NOMO-1 treated with dmso at 0.1 percent for 144 hours (cell line): Measurements from ENCODE around the gene PRSS27.

Source experiments
- DNase-seq: peaks from one replicate; lab custom pipeline; 2025; ENCODE audit not compliant: unreplicated experiment; lab: John Stamatoyannopoulos, UW

Gene PRSS27

DNA sequence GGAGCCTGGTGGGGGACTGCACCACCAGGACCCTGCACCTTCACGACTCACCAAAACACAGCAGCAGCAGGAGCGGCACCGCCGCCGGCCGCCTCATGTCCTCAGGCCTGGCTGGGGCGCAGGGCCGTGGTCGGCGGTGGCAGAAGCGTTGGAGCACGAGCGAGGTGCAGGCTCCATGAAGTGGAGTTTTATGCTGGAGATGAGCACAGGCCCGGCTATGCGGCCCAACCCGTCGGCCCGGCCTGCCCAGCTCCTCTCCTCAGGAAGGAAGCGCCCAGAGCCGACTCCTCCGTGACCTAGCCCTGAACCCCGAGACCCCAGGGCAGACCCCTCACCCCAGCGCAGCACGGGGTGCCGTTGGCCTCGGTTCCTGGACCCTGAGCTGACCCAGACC, at the start of gene PRSS27:
Gene PRSS27, minus strand, starts transcription at position 161 of the 394 bp plus-strand sequence. Its CDS starts 64 bp downstream, at position 97.
- DNase-seq, result no peak

DNA sequence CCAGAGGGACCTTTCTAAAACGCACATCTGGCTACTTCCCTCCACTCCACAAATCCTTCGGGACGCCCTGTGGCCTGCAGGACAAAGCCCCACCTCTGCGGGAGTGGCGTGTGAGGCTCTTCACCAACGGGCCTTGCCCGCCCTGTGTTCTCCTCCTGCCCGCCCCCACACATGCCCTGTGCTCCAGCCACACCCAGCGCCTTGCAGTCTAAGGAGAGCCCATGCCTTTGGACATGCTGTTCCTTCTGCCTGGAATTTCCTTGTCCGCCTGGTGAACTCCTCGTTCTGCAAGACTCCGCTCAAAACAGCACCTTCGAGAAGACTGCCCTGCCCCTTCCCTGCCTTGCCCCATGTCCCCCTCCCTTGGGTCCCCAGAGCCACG, 49.6 kb upstream of the PRSS27 start:
- no peak for DNase-seq

DNA sequence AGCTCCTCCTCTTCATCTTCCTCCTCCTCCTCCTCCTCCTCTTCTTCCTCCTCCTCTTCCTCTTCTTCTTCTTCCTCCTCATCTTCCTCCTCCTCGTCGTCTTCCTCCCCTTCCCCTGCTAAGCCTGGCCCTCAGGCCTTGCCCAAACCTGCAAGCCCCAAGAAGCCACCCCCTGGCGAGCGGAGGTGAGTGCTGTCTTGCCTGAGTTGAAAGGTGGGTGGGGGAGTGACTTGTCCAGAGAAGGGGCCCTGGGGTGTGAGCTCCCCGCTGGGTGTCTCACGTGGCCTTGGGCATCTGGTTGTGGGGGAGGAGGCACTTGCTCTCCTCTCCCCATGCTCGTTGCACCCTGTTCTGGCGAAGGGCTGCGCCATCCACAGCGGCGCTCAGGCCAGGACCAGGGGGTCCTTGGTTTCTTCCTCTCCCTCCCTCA, 49.1 kb upstream of the PRSS27 start:
- DNase-seq, result no peak

DNA sequence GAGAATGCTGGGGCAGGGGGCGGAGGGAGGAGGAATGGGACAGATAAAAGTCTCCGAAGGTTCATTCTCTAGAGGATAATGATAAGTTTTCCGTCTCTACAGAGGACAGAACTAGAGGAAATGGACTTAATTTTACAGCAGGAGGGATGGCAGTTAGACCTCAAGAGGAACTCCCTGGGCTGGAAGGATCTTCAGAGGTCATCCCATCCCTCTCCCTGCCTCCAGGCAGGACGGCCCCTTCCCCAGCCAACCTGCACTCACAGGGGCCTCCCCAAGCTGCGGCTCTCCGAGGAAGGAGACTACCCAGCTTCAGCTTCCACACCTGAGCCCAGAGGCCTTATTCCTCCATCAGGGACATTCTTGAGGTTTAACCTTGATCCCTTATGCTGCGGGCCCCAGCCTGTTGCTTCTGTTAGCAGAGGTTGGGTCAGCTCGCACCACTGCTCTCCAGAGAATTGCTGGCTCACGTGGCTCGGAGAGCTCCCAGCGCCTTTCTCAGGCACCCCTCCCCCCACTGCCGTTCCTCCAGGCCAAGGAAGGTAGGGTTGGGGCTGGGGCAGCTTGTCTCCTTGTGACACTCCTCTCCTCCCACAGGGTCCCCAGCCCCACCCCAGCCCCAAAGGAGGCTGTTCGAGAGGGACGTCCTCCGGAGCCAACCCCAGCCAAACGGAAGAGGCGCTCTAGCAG, 48.5 kb upstream of the PRSS27 start:
- no peak for DNase-seq

DNA sequence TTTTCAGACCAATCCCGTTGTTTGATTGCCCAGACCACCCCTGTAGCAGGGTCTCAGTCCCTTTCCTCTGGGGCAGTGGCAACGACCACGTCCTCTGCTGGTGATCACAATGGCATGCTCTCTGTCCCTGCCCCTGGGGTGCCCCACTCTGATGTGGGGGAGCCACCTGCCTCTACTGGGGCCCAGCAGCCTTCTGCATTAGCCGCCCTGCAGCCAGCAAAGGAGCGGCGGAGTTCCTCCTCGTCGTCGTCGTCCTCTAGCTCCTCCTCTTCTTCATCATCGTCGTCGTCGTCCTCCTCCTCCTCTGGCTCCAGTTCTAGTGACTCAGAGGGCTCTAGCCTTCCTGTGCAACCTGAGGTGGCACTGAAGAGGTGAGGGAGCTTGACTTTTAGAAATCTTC, 47.9 kb upstream of the PRSS27 start:
- DNase-seq, result no peak

DNA sequence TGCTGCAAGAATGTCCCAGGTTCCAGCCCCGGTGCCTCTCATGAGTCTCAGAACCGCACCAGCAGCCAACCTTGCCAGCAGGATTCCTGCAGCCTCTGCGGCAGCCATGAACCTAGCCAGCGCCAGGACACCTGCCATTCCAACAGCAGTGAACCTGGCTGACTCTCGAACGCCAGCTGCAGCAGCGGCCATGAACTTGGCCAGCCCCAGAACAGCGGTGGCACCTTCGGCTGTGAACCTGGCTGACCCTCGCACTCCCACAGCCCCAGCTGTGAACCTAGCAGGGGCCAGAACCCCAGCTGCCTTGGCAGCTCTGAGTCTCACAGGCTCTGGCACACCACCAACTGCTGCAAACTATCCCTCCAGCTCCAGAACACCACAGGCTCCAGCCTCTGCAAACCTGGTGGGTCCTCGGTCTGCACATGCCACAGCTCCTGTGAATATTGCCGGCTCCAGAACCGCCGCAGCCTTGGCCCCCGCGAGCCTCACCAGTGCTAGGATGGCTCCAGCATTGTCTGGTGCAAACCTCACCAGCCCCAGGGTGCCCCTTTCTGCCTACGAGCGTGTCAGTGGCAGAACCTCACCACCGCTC, 47.2 kb upstream of the PRSS27 start:
- DNase-seq, result no peak

DNA sequence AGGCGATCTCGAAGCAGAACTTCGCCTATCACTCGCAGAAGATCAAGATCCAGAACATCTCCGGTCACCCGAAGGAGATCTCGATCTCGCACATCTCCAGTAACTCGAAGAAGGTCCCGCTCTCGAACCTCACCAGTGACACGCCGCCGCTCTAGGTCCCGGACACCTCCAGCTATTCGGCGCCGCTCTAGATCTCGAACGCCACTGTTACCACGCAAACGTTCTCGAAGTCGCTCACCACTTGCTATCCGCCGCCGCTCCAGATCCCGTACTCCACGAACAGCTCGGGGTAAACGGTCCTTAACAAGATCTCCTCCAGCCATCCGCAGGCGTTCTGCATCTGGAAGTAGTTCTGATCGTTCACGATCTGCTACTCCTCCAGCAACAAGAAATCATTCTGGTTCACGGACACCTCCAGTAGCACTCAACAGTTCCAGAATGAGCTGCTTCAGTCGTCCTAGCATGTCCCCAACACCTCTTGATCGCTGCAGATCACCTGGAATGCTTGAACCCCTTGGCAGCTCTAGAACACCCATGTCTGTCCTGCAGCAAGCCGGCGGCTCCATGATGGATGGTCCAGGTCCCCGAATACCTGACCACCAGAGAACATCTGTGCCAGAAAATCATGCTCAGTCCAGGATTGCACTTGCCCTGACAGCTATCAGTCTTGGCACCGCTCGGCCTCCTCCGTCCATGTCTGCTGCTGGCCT, 46.6 kb upstream of the PRSS27 start:
- DNase-seq, result no peak

DNA sequence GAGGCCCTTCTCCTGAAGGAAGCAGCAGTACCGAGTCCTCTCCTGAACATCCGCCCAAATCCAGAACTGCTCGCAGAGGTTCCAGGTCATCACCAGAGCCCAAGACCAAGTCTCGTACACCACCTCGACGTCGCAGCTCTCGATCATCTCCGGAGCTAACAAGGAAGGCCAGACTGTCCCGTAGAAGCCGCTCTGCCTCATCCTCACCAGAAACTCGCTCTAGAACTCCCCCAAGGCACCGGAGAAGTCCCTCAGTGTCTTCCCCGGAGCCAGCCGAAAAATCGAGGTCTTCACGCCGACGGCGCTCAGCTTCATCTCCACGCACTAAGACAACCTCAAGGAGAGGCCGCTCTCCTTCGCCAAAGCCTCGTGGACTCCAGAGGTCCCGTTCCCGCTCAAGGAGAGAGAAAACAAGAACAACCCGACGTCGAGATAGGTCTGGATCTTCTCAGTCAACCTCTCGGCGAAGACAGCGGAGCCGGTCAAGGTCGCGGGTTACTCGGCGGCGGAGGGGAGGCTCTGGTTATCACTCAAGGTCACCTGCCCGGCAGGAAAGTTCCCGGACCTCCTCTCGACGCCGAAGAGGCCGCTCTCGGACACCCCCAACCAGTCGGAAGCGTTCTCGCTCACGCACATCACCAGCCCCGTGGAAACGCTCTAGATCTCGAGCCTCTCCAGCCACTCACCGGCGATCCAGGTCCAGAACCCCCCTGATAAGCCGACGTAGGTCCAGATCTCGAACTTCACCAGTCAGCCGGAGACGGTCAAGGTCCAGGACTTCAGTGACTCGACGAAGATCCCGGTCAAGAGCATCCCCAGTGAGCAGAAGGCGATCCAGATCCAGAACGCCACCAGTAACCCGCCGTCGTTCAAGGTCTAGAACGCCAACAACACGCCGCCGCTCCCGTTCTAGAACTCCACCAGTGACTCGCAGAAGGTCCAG, 45.7 kb upstream of the PRSS27 start:
- DNase-seq, result no peak

DNA sequence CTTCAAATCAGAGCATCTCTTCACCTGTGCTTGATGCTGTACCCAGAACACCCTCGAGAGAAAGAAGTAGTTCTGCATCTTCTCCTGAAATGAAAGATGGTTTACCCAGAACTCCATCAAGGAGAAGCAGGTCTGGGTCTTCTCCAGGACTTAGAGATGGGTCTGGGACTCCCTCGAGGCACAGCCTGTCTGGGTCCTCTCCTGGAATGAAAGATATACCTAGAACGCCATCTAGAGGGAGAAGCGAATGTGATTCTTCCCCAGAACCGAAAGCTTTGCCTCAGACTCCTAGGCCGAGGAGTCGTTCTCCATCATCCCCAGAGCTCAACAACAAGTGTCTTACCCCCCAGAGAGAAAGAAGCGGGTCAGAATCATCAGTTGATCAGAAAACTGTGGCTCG, 44.7 kb upstream of the PRSS27 start:
- no peak for DNase-seq

DNA sequence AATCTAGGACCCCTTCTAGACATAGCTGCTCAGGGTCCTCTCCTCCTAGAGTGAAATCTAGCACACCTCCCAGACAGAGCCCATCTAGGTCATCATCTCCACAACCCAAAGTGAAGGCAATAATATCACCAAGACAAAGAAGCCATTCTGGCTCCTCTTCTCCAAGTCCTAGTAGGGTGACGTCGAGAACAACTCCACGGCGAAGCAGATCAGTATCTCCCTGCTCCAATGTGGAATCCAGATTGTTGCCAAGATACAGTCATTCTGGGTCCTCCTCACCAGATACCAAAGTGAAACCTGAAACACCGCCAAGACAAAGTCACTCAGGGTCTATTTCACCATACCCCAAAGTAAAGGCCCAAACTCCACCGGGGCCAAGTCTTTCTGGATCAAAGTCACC, 43.1 kb upstream of the PRSS27 start:
- no peak for DNase-seq

DNA sequence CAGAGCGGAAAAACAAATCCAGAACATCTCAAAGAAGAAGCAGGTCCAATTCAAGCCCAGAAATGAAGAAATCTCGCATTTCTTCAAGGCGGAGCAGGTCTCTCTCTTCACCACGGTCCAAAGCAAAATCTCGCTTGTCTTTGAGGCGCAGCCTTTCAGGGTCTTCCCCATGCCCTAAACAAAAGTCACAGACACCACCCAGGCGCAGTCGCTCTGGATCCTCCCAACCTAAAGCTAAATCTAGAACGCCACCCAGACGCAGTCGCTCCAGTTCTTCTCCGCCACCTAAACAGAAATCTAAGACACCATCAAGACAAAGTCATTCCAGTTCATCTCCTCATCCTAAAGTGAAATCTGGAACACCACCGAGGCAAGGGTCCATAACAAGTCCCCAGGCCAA, 42.7 kb upstream of the PRSS27 start:
- DNase-seq, result no peak

DNA sequence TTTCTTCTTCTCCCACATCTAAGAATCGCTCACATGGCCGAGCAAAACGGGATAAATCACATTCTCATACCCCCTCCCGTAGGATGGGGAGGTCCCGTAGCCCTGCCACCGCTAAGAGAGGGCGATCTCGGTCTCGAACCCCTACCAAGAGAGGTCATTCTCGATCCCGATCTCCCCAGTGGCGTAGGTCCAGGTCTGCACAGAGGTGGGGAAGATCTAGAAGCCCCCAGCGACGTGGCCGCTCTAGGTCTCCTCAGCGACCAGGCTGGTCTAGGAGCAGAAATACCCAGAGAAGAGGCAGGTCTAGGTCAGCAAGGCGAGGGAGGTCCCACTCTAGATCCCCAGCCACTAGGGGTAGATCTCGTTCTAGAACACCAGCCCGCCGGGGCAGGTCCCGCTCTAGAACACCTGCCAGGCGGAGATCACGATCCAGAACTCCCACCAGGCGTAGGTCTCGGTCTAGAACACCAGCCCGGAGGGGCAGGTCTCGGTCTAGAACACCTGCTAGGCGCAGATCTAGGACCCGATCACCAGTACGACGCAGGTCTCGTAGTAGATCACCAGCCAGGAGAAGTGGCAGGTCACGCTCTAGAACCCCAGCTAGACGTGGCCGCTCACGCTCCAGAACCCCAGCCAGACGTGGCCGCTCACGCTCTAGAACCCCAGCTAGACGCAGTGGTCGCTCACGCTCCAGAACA, 42.0 kb upstream of the PRSS27 start:
- DNase-seq, result no peak

DNA sequence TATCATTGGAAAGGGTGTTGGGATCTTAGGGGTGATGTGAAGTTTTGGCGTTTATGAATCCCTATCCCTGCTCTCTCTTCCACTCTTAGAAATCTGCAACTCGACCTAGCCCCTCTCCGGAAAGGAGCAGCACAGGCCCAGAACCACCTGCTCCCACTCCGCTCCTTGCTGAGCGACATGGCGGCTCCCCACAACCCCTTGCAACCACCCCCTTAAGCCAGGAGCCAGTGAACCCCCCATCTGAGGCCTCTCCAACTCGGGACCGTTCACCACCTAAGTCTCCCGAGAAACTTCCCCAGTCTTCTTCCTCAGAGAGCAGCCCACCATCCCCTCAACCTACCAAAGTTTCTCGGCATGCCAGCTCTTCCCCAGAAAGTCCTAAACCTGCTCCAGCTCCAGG, 41.4 kb upstream of the PRSS27 start:
- DNase-seq, result no peak

DNA sequence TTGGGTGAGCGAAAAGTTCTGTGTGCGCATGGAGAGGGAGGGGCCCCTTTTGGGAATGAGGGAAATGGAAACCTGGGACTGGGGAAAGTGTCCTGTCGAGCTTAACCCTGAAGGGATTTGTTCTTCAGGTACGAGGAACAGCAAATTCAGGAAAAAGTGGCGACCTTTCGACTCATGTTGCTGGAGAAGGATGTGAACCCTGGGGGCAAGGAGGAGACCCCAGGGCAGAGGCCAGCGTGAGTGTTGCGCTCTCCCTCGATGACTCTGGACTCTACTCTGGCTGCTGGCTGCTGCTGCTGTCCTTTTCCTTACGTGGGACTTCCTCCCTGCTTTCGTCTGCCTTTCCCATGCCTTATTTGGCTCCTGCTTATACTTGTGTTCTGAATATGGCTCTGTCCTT, 37.3 kb upstream of the PRSS27 start:
- no peak for DNase-seq

DNA sequence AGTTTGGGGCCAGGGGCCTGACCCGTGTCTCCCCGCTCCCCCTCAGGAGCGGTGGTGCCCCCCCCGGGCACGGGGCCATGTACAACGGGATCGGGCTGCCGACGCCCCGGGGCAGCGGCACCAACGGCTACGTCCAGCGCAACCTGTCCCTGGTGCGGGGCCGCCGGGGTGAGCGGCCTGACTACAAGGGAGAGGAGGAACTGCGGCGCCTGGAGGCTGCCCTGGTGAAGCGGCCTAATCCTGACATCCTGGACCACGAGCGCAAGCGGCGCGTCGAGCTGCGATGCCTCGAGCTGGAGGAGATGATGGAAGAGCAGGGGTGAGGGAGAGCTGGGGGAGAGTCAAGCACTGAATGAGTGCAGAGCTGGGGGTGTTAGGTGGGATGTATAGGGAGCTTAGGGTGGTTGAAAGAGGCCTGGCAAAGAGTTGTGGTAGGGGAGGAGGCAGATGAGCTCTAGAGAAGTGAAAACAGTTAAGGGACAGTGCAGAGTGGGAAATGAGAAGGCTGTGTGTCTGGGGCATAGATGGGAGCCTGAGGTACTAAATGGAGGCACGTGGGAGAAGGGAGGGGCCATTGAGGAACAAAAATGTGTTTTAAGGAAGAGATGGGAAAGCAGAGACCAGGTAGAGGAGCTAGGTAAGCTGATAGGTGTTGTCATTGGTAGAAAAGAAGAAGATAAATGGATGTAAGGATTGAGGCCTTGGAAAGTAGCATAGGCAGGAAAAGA, 36.4 kb upstream of the PRSS27 start:
- no peak for DNase-seq

DNA sequence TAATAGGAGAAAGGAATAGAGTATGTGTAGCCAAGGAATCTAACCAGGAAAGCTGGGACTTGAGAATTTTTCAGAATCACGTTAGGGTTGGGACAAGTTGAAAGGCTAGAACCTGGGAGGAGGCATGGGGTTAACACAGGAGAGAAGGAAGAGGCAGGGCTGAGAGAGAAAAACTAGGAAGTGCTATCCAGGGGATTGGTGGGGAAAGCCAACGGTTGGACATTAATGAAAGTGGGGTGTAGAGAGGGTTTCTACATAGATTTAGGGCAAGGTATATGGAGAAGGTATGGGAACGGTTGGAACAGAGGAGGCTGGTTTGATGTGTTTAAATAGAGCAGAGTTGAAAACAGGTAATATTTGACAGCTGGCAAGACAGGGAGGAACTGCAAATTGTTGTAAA, 35.1 kb upstream of the PRSS27 start:
- DNase-seq, result no peak

DNA sequence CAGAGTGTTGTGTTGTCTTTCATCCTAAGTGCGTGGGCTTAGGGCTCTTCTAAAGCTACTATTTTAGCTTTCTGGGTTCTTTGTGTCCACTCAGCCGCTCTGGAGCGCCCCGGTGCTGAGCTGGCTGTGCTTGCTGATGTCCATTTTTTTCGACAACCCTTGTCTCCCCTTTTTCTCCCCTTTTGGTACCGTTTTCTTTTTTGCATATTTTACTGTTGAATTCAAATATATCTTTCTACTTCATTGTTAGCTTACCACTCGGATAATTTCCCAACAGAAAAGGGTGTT, 33.7 kb upstream of the PRSS27 start:
- no peak for DNase-seq

DNA sequence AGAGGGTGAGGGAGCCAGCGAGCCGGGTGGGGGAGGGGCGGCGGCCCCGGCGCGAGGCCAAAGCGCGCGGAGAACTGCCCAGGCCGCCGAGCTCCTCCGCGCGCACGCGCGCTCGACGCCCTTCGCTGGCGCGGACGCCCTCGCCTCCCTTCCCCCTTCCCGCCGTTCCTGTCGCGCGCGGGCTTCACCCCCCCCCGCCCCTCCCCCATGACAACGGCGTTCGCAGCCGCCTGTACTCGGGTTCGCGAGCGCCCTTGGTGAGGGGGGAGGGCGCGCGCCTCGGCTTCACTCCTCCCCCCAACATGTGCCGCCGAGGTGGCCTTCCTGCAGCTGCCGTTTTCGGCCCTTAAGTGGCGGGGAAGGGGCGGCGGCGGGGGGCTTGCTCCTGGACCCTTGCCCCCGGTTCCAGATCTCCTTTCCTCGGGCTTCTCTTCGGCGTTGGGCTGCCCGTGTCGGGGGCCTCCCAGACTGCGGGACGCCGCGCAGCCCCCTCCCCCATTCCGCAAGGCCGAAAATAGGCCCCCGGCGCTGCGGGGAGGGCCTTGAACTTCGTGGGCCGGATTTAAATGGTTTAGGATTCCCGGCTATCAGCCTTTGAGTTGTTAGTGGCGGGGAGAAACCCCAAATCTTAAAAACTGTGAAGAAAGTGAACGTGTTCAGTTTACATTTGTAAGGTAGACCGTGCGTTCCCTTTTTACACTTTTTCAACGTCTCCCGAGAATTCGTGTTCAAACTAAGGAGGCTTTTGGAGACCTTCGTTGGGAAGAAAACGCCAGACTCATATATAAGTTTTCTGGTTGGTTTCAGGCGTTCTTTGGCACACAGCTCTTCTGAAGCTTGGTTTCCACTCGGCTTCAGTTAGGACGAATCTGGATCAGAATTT, 33.1 kb upstream of the PRSS27 start:
- DNase-seq, result peak; percentile 43
